NCI-H2171 treated with DMSO at 0.1 percent for 48 hours (cell line): Measurements from ENCODE around the gene MTF1.
"Not testable (repeated sequence)": the region's sequence is repeated elsewhere in the genome, so short reads cannot be mapped to it uniquely, and the experiment has no call there.

ENCODE experiments used
- DNase-seq: peaks from one replicate; lab custom pipeline; 2025; lab: John Stamatoyannopoulos, UW

Gene MTF1

GRCh38 chr1:37859507-37860345 lies at the start of gene MTF1:
Gene MTF1, minus strand, starts transcription at chr1:37859592. Its CDS starts 1,934 bp downstream, at chr1:37857658.
- peak; percentile 96 for DNase-seq

- DNase-seq: not testable (repeated sequence)
Measured at GRCh38 chr1:37908531-37908930, 49.1 kb upstream of the MTF1 start.

DNA sequence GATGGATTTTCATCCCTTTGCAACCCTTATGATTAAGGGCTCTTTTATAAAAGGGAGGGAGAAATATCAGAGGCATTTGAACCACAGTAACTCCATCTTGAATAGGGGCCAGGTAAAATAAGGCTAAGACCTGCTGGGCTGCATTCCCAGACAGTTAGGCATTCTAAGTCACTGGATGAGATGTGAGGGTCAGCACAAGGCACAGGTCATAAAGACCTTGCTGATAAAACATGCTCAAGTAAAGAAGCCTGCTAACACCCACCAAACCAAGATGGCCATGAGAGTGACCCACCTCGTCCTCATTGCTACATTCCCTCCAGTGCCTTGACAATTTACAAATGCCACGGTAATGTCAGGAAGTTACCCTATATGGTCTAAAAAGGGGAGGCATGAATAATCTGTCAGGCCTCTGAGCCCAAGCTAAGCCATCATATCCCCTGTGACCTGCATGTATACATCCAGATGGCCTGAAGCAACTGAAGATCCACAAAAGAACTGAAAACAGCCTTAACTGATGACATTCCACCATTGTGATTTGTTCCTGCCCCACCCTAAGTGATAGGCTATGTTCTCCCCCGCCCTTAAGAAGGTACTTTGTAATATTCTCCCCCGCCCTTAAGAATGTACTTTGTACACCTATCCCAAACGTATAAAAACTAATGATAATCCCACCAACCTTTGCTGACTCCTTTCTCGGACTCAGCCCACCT lies 48.2 kb upstream of the MTF1 start:
- not testable (repeated sequence) for DNase-seq

DNA sequence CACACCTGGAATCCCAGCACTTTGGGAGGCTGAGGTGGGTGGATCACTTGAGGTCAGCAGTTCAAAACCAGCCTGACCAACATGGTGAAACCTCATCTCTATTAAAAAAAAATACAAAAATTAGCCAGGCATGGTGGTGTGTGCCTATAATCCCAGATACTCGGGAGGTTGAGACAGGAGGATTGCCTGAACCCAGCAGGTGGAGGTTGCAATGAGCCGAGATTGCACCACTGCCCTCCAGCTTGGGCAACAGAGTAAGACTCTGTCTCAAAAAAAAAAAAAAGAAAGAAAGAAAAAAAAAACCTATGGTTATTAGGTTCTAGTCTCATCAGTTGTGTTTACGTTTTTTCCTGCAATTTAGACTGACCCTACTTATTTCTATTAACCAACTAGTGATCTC lies 47.2 kb upstream of the MTF1 start:
- DNase-seq: not testable (repeated sequence)

GRCh38 chr1:37905727-37906126 lies 46.3 kb upstream of the MTF1 start:
- DNase-seq: no peak

DNA sequence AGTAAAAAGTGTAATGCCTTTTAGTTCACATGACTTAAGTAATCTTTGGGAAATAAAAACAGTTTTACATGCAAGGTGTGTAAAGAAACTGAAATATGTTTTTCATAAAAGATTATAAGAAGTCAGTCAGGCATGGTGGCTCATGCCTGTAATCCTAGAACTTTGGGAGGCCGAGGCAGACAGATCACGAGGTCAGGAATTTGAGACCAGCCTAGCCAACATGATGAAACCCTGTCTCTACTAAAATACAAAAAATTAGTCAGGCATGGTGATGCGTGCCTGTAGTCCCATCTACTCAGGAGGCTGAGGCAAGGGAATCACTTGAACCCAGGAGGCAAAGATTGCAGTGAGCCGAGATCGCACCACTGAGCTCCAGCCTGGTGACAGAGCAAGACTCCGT lies 44.5 kb upstream of the MTF1 start:
- DNase-seq: not testable (repeated sequence)

- DNase-seq: no peak
Measured at GRCh38 chr1:37902983-37903382, 43.6 kb upstream of the MTF1 start.

- no peak for DNase-seq
Measured at GRCh38 chr1:37901893-37902225, 42.5 kb upstream of the MTF1 start.

DNA sequence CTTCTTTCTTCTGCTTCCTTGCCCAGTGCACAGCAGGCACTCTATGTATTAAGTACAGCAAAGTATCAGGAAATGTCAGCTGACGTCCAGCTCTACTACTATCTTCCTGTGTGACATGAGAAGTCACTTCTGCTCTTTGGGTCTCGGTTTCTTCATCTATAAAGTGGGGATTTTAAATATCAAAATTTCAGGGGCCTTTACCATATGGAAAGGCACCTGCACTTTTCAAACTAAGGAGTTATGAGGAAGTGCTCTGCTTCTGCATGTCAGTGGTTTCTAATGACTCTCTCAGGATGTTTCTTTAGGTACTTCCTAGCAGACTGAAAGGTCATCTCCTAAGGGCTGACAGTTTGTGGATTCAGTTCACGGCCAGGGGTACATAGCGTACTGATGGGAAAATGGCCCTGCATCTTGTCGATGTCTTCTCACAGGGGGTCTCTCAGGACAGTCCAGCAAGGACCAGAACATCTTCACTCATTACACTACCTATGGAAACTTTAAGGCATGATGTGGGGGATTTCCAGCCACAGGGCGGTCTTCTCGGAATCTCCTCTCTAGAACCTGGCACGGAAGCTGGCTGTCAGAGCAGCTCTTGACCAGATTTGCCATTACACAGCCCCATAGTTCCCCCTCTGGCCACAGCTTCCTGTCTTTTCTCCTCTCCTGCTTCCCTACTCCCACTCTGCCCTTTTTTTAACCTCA lies 42.0 kb upstream of the MTF1 start:
- no peak for DNase-seq

GRCh38 chr1:37897563-37897962 lies 38.2 kb upstream of the MTF1 start:
- DNase-seq: not testable (repeated sequence)

GRCh38 chr1:37893673-37894072 lies 34.3 kb upstream of the MTF1 start:
- no peak for DNase-seq

- DNase-seq: no peak
Measured at GRCh38 chr1:37892151-37893047, 33.0 kb upstream of the MTF1 start.

DNA sequence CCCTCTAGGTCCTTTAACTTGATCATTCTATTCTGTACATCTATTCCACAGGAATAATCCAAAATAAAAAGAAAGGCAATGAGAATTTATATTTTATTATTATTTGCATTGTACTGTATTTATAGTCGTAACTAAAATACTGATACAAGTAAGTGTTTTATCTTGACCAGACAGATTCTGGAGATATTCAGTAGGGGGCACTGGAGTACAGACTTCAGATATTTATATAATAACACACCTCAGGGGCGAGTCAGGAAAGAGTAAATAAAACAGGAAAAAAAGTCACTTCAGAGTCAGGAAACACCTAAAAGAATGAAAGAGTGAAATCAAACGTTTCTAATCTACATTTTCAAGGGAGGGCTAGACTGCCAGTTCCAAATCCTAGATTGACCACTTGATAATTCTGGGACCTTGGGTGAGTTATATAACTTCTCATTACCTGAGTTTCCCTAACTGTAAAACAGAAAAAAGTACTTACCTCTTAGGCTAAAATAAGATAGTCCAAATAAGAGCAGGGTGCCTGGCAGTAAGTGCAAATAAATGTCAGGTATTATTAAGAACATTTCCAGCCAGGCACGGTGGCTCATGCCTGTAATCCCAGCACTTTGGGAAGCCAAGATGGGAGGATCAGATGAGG lies 31.1 kb upstream of the MTF1 start:
- DNase-seq: peak; percentile 2

DNA sequence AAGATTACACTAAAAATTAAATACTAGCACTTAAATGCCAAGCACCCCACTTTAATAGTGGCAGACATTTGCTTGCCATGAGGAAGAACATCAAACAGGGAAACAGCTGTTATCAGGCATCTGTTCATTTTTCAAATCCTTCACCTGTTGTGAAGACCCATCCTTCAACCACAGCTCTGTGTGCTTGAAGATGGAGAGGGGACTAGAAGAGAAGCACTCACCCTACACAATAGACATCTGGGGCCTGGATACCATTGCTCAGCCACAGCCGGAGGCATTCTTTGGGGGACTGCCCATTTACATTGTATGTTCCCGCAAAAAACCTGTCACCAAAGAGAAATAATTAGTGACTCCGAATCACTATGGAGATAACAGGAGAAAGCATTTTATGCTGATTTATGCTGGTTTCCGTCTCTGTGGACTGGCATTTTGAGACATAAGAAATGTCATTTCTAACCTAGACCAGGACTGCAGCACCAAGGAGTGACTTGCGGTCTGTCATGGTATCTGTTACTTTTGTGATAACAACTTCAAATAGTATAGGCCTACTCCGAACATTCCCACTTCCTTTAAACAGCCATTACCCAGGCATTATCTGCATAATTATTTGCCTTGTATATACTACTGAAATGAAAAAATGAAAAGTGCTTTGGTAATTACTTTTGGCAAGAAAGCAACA lies 28.8 kb upstream of the MTF1 start:
- no peak for DNase-seq

GRCh38 chr1:37884145-37884544 lies 24.8 kb upstream of the MTF1 start:
- no peak for DNase-seq

DNA sequence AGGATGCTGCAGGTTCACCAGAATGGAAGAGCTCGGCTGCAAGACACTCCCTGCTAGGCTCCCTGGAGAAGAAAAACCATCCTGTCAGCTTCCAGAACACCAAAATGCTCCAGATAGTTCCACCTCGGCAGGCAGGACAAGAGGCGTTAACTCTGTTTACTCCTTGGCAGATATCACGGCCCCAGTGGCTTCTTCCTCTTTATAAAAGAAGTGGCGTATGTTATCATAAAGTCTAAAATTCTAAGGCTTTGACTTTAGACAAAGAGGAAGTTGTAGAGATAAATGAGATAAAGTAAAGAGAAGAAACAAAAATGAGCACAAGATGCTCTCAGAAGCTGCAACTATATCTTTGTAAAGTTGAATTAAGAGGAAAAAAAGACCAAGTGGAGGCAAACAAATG lies 24.3 kb upstream of the MTF1 start:
- DNase-seq: no peak

DNA sequence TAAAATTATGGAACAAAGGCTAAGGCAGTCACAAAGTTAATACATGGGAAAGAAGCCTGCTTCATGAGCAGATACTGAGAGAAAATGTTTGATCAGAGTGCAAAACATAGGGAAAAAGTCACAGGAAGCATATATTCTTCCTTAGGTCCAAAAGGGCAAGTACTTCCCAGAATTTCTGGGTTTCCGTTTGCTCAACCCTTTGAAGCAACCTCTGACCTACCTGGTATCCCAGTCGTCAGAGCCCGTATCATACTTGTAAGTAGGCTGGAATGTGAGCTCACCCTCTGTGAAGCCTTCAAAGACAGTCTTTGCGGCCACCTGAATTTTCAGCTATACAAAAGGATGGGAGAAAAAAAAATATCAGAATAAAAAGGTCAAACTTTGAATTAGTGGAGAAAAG lies 20.5 kb upstream of the MTF1 start:
- no peak for DNase-seq

GRCh38 chr1:37878071-37878470 lies 18.7 kb upstream of the MTF1 start:
- DNase-seq: no peak

- no peak for DNase-seq
Measured at GRCh38 chr1:37875833-37876232, 16.4 kb upstream of the MTF1 start.

GRCh38 chr1:37872692-37873091 lies 13.3 kb upstream of the MTF1 start:
- DNase-seq: no peak

- no peak for DNase-seq
Measured at GRCh38 chr1:37868466-37868865, 9.1 kb upstream of the MTF1 start.
